NCI-H510A treated with DMSO at 0.1 percent for 48 hours (cell line): ENCODE measurements around the gene SIGLEC1.

Source experiments
- DNase-seq: peaks from one replicate; lab custom pipeline; 2025; lab: John Stamatoyannopoulos, UW

SIGLEC1 gene

GRCh38 chr20:3728876-3729275 lies 16.5 kb upstream of the SIGLEC1 start:
- no peak for DNase-seq

GRCh38 chr20:3728354-3728753 lies 16.0 kb upstream of the SIGLEC1 start:
- no peak for DNase-seq

- DNase-seq = no peak
Measured at GRCh38 chr20:3727401-3728021, 15.1 kb upstream of the SIGLEC1 start.

GRCh38 chr20:3724356-3724755 lies 12.0 kb upstream of the SIGLEC1 start:
- DNase-seq = no peak

GRCh38 chr20:3723284-3723683 lies 10.9 kb upstream of the SIGLEC1 start:
- DNase-seq = no peak

GRCh38 chr20:3721912-3722311 lies 9.5 kb upstream of the SIGLEC1 start:
- no peak for DNase-seq

- no peak for DNase-seq
Measured at GRCh38 chr20:3720626-3721025, 8.2 kb upstream of the SIGLEC1 start.

- DNase-seq = no peak
Measured at GRCh38 chr20:3720068-3720467, 7.7 kb upstream of the SIGLEC1 start.

GRCh38 chr20:3719046-3719445 lies 6.6 kb upstream of the SIGLEC1 start:
- no peak for DNase-seq

GRCh38 chr20:3716195-3716834 lies 3.9 kb upstream of the SIGLEC1 start:
- peak; percentile 46 for DNase-seq

- DNase-seq = no peak
Measured at GRCh38 chr20:3714092-3714491, 1.7 kb upstream of the SIGLEC1 start.

- DNase-seq = no peak
Measured at GRCh38 chr20:3711484-3711941, 887 bp downstream of the SIGLEC1 start.

- DNase-seq = peak; percentile 62
Measured at GRCh38 chr20:3710703-3711483, 1.5 kb downstream of the SIGLEC1 start.

GRCh38 chr20:3710011-3710466 lies 2.4 kb downstream of the SIGLEC1 start:
- no peak for DNase-seq

GRCh38 chr20:3707508-3707899 lies 4.9 kb downstream of the SIGLEC1 start:
- no peak for DNase-seq

- DNase-seq = no peak
Measured at GRCh38 chr20:3706774-3707507, 5.5 kb downstream of the SIGLEC1 start.

GRCh38 chr20:3705970-3706739 lies 6.2 kb downstream of the SIGLEC1 start:
- DNase-seq = no peak

GRCh38 chr20:3705491-3705969 lies 6.9 kb downstream of the SIGLEC1 start:
- no peak for DNase-seq

- DNase-seq = no peak
Measured at GRCh38 chr20:3704087-3704486, 8.3 kb downstream of the SIGLEC1 start.

GRCh38 chr20:3702611-3703391 lies 9.6 kb downstream of the SIGLEC1 start:
- DNase-seq = no peak
